ENCODE measurements around the gene PLCG2. TPM values are rescaled to one million over a fixed set of nuclear protein-coding genes. Genes with fewer than 3 reads are reported as not detected.

Gene PLCG2
- total RNA-seq, 1 donor from 2014 or later = 1.7 TPM

DNA sequence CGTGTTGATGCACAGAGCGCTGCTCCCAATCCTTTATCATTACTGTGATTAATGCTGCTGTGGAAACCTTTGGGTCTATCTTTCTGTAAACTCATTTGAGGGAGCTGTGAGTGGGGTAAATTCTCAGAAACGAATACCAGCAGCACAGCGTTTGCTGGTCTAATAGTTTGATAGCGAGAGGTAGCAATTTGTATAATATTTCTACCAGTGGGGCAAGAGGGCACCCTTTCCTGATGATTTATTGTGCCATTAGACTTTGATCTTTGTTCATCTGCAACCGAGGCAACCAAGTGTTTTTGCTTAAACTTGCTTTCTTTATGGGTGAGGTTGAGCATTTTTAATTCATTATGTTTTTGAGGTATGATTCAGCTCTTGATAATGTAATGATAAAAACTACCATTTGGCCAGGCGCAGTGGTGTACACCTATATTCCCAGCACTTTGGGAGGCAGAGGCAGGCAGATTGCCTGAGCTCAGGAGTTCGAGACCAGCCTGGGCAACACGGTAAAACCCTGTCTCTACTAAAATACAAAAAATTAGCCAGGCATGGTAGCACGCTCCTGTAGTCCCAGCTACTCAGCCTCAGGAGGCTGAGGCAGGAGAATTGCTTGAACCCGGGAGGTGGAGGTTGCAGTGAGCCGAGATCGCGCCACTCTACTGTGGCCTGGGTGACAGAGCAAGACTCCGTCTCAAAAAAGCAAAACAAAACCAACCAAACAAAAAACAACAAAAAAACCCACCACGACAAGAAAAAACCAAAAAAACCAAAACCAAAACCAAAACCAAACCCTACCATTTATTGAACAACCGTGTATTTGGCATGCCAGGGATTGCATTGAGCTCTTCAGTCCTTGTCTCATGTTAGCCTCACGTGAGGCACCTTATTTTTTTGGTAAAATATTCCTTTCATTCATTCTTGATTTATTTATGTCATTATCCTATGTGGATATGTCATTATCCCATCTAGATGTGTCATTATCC lies 81.5 kb downstream of the PLCG2 start:
- no peak overlapping the region for H3K4me3 Mint-ChIP-seq
- H3K36me3 Mint-ChIP-seq (ENCODE audit: low read depth) = no peaks in the 10 kb centered on the region
- H3K9me3 Mint-ChIP-seq = no peaks in the 10 kb centered on the region
- H3K27me3 Mint-ChIP-seq (ENCODE audit: low read depth) = peaks cover 12% of the 10 kb centered on the region
- H3K27ac Mint-ChIP-seq (ENCODE audit: unreplicated experiment) = no peak overlapping the region
- DNase-seq (ENCODE audit: low read depth, low spot score) = no peak
- peaks cover 19% of the 10 kb centered on the region for H3K4me1 Mint-ChIP-seq
- TF ChIP-seq, protein P1, sequence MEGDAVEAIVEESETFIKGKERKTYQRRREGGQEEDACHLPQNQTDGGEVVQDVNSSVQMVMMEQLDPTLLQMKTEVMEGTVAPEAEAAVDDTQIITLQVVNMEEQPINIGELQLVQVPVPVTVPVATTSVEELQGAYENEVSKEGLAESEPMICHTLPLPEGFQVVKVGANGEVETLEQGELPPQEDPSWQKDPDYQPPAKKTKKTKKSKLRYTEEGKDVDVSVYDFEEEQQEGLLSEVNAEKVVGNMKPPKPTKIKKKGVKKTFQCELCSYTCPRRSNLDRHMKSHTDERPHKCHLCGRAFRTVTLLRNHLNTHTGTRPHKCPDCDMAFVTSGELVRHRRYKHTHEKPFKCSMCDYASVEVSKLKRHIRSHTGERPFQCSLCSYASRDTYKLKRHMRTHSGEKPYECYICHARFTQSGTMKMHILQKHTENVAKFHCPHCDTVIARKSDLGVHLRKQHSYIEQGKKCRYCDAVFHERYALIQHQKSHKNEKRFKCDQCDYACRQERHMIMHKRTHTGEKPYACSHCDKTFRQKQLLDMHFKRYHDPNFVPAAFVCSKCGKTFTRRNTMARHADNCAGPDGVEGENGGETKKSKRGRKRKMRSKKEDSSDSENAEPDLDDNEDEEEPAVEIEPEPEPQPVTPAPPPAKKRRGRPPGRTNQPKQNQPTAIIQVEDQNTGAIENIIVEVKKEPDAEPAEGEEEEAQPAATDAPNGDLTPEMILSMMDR (conservative IDR thresholded peaks at IDR 0.05) = no peak

DNA sequence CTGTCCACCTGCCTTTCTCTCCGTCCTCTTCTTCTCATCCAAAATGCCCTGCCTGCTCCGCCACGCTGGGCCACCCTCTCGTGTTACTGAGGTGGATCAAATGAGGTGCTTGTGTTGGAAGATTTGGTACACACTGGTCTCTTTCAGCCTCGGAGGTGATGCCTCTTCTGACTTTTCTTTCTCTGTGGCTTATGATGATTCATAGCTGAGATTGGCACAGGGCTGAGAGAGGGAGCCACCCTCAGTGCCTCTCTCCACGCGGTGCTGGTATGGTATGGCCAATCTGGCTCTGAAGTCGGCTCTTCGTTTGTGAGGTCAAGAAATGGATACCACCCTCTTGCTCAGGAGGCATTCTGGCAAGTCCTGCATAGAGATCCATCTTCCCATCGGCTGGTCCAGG lies 82.4 kb downstream of the PLCG2 start:
- no peak for DNase-seq (ENCODE audit: low read depth, low spot score)
- peaks cover 19% of the 10 kb centered on the region for H3K4me1 Mint-ChIP-seq
- TF ChIP-seq, protein P1 (conservative IDR thresholded peaks at IDR 0.05) = no peak
- no peaks in the 10 kb centered on the region for H3K36me3 Mint-ChIP-seq (ENCODE audit: low read depth)
- H3K27me3 Mint-ChIP-seq (ENCODE audit: low read depth) = peaks cover 11% of the 10 kb centered on the region
- H3K4me3 Mint-ChIP-seq = no peak overlapping the region
- H3K9me3 Mint-ChIP-seq = no peaks in the 10 kb centered on the region
- H3K27ac Mint-ChIP-seq (ENCODE audit: unreplicated experiment) = no peak overlapping the region

DNA sequence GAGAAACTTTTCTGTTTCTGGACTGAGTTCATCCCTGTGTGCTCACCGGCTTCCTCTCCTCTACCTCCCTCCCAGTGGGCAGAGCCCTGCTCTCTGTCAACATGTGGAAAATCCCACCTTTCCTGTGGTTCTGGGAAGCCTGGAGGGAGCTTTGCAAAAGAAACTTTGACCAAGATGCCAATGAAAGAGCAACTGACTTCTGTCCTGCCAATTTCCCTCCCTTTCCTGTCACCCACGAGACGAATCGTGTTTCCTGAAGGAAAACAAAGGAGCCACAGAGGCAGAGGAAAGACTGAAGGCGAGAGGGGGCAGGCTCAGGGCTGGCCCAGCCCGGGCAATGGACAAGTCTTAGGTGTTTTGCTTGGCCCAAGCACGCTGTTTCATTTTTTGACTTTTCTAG lies 82.8 kb downstream of the PLCG2 start:
- Mint-ChIP-seq H3K27ac (ENCODE audit: unreplicated experiment) (no peak overlapping the region), H3K4me3 (no peak overlapping the region), H3K27me3 (ENCODE audit: low read depth) (peaks cover 11% of the 10 kb centered on the region), H3K4me1 (peaks cover 19% of the 10 kb centered on the region), H3K9me3 (no peaks in the 10 kb centered on the region), H3K36me3 (ENCODE audit: low read depth) (no peaks in the 10 kb centered on the region)
- TF ChIP-seq, protein P1 (conservative IDR thresholded peaks at IDR 0.05) = no peak
- no peak for DNase-seq (ENCODE audit: low read depth, low spot score)

DNA sequence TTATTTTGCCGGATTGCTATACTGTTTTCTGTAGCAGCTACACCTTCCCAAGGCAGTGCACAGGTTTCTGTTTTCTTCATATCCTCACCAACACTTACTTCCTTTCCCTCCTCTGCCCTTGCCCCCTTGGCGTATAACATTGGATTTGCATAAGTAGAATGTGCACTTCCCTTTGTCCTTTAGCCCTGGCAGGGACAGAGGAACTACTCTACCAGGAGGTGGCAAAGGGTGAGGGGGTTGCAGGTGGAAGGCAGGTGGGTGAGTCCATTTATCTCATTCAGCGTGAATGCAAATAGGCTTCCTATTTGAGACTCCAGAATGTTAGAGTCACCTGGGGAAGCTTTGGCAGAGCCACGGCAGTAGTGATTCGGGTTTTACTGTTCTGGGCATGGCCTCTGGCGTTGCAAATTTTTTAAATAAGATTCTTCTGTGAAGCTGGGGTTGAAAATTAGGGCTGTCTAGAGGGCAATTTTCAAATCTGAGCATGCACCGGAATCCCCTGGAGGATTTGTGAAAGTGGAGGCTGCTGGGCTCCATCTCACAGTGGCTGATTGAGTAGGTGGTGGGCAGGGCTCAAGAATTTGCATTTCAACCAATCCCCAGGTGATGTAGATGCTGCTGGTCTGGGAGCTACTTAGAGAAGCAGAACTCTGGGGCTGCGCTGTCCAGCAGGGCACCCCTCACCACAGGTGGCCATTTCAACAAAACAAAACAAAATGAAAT lies 84.7 kb downstream of the PLCG2 start:
- Mint-ChIP-seq H3K27me3 (ENCODE audit: low read depth) (peaks cover 11% of the 10 kb centered on the region), H3K9me3 (no peaks in the 10 kb centered on the region), H3K36me3 (ENCODE audit: low read depth) (no peaks in the 10 kb centered on the region), H3K27ac (ENCODE audit: unreplicated experiment) (no peak overlapping the region), H3K4me3 (no peak overlapping the region), H3K4me1 (peaks cover 19% of the 10 kb centered on the region)
- no peak for DNase-seq (ENCODE audit: low read depth, low spot score)
- TF ChIP-seq, protein P1 (conservative IDR thresholded peaks at IDR 0.05) = no peak

DNA sequence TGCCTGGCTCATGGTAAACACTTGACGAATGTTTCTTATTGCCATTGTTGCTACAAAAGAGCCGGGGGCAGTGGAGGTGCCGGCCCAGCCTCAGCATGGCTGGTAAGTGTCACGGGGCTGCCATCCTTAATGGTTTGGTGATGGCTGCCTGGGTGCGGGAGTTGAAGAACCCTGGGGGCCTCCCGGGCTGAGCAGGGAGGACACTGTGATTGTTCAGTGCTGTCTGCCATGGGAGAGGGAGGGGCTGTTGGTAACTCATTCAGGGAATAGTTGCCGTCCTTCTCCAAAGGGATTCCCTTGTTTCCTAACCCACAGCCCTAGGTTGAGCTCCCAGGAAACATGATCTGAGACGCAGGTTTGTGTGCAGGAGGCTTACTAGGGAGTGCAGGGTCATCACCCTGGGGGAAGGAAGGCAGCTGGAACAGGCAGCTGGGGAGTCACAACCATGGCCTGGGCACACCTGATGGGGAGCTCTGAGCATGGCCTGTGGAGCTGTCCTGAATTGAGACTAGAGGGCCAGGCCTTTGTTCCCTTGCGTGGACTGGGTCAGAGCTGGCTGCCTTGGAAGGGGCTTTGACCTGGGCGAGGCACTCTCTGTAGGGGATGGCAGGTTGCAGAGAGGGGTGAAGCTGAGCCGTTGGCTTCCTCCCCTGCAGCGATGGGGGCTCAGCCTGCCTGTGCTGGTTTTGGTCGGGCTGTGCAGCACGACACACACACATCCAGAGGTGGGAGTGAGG lies 85.7 kb downstream of the PLCG2 start:
- H3K36me3 Mint-ChIP-seq (ENCODE audit: low read depth) = no peaks in the 10 kb centered on the region
- no peaks in the 10 kb centered on the region for H3K9me3 Mint-ChIP-seq
- no peak for DNase-seq (ENCODE audit: low read depth, low spot score)
- TF ChIP-seq, protein P1 (conservative IDR thresholded peaks at IDR 0.05) = no peak
- H3K27me3 Mint-ChIP-seq (ENCODE audit: low read depth) = peaks cover 19% of the 10 kb centered on the region
- H3K27ac Mint-ChIP-seq (ENCODE audit: unreplicated experiment) = no peak overlapping the region
- H3K4me1 Mint-ChIP-seq = peaks cover 19% of the 10 kb centered on the region
- no peak overlapping the region for H3K4me3 Mint-ChIP-seq

Measured in neural crest cell (in vitro differentiated cells).